ENCODE results near the gene SMAD6. TPM values are rescaled to one million over a fixed set of nuclear protein-coding genes. Genes with fewer than 3 reads are reported as not detected.

SMAD6 gene
- total RNA-seq, 1 donor from 2014 or later, result 3.8 TPM

- peak in 1 of 2 donors; percentile 79 for DNase-seq (ENCODE audit: low read depth in 2 of 2)
Observed at GRCh38 chr15:66720206-66721010, 18.4 kb downstream of the SMAD6 start.

GRCh38 chr15:66721020-66721419 lies 19.0 kb downstream of the SMAD6 start:
- DNase-seq (ENCODE audit: low read depth in 2 of 2), result peak in 1 of 2 donors; percentile 44

GRCh38 chr15:66721501-66721937 lies 19.5 kb downstream of the SMAD6 start:
- peak in 1 of 2 donors; percentile 47 for DNase-seq (ENCODE audit: low read depth in 2 of 2)

- DNase-seq (ENCODE audit: low read depth in 2 of 2), result no peak
Observed at GRCh38 chr15:66721954-66722353, 19.9 kb downstream of the SMAD6 start.

- DNase-seq (ENCODE audit: low read depth in 2 of 2), result peak in 1 of 2 donors; percentile 59
Observed at GRCh38 chr15:66722757-66723540, 20.9 kb downstream of the SMAD6 start.

GRCh38 chr15:66723826-66724731 lies 22.0 kb downstream of the SMAD6 start:
- no peak for DNase-seq (ENCODE audit: low read depth in 2 of 2)

GRCh38 chr15:66724732-66725463 lies 22.9 kb downstream of the SMAD6 start:
- DNase-seq (ENCODE audit: low read depth in 2 of 2), result no peak

- DNase-seq (ENCODE audit: low read depth in 2 of 2), result no peak
Observed at GRCh38 chr15:66725464-66725785, 23.4 kb downstream of the SMAD6 start.

GRCh38 chr15:66726386-66726785 lies 24.4 kb downstream of the SMAD6 start:
- no peak for DNase-seq (ENCODE audit: low read depth in 2 of 2)

GRCh38 chr15:66729331-66729951 lies 27.4 kb downstream of the SMAD6 start:
- peak; percentile 34 to 49 for DNase-seq (ENCODE audit: low read depth in 2 of 2)

- DNase-seq (ENCODE audit: low read depth in 2 of 2), result peak in 1 of 2 donors; percentile 60
Observed at GRCh38 chr15:66730168-66731021, 28.4 kb downstream of the SMAD6 start.

- DNase-seq (ENCODE audit: low read depth in 2 of 2), result no peak
Observed at GRCh38 chr15:66733976-66734375, 31.9 kb downstream of the SMAD6 start.

- DNase-seq (ENCODE audit: low read depth in 2 of 2), result no peak
Observed at GRCh38 chr15:66734961-66735908, 33.2 kb downstream of the SMAD6 start.

- no peak for DNase-seq (ENCODE audit: low read depth in 2 of 2)
Observed at GRCh38 chr15:66735909-66736305, 33.9 kb downstream of the SMAD6 start.

GRCh38 chr15:66737243-66738010 lies 35.4 kb downstream of the SMAD6 start:
- DNase-seq (ENCODE audit: low read depth in 2 of 2), result no peak

- DNase-seq (ENCODE audit: low read depth in 2 of 2), result peak in 1 of 2 donors; percentile 36
Observed at GRCh38 chr15:66738116-66738515, 36.1 kb downstream of the SMAD6 start.

- no peak for DNase-seq (ENCODE audit: low read depth in 2 of 2)
Observed at GRCh38 chr15:66738595-66738994, 36.6 kb downstream of the SMAD6 start.

- no peak for DNase-seq (ENCODE audit: low read depth in 2 of 2)
Observed at GRCh38 chr15:66739287-66739686, 37.3 kb downstream of the SMAD6 start.

Measured in lung microvascular endothelial cell (primary cell).